Measurements from ENCODE around the gene ASNSD1. TPM values are rescaled to one million over a fixed set of nuclear protein-coding genes. Genes with fewer than 3 reads are reported as not detected.
A peak's percentile ranks its signal among the peaks of the same experiment; 100 is the strongest.

The ASNSD1 gene
- total and polyA plus RNA-seq, 10 donors: 28.1 to 50.8 (median 32.8) TPM

- H3K4me1 ChIP-seq: peaks cover 4 to 33% (median 14%) of the 10 kb centered on the region in 6 donors
- no peaks in the 10 kb centered on the region for H3K27me3 ChIP-seq (replicated peaks in 1 of 7)
- 92 to 96% (median 94%) methylated on average over 4 of the region's 4 CpGs for WGBS, 5 donors
- H3K9me3 ChIP-seq: no peaks in the 10 kb centered on the region
- TF ChIP-seq POLR2A (IDR thresholded peaks at IDR 0.05) (no peak), POLR2AphosphoS5 (IDR thresholded peaks at IDR 0.05) (no peak), CTCF (IDR thresholded peaks at IDR 0.05 in 8 of 11, conservative IDR thresholded peaks at IDR 0.05 in 3 of 11) (no peak)
- intact Hi-C loops (cut with DNase I; ENCODE audit: low total_unique reads): no loop called here
- peak overlapping the region in 2 of 8 donors; percentile 82 to 85 for H3K27ac ChIP-seq
- H3K36me3 ChIP-seq: no peaks in the 10 kb centered on the region
- no peak overlapping the region for H3K4me3 ChIP-seq
- DNase-seq: no peak
Observed at GRCh38 chr2:189614585-189614984, 46.7 kb upstream of the ASNSD1 start.

- no peaks in the 10 kb centered on the region for H3K9me3 ChIP-seq
- intact Hi-C loops (cut with DNase I; ENCODE audit: low total_unique reads): no loop called here
- no peaks in the 10 kb centered on the region for H3K27me3 ChIP-seq (replicated peaks in 1 of 7)
- peaks cover 0 to 14% (median 8%) of the 10 kb centered on the region in 6 donors for H3K4me1 ChIP-seq
- no peak overlapping the region for H3K4me3 ChIP-seq
- no peak overlapping the region for H3K27ac ChIP-seq
- TF ChIP-seq POLR2AphosphoS5 (IDR thresholded peaks at IDR 0.05) (no peak), CTCF (IDR thresholded peaks at IDR 0.05 in 8 of 11, conservative IDR thresholded peaks at IDR 0.05 in 3 of 11) (no peak), POLR2A (IDR thresholded peaks at IDR 0.05) (no peak)
- WGBS, 5 donors: 0% methylated on average over 1 of the region's 1 CpG
- no peaks in the 10 kb centered on the region for H3K36me3 ChIP-seq
- no peak for DNase-seq
Observed at GRCh38 chr2:189618197-189618596, 43.1 kb upstream of the ASNSD1 start.

GRCh38 chr2:189621781-189622180 lies 39.5 kb upstream of the ASNSD1 start:
- Histone ChIP-seq H3K9me3 (no peaks in the 10 kb centered on the region), H3K27ac (no peak overlapping the region), H3K4me1 (no peaks in the 10 kb centered on the region), H3K27me3 (replicated peaks in 1 of 7) (no peaks in the 10 kb centered on the region), H3K4me3 (no peak overlapping the region), H3K36me3 (no peaks in the 10 kb centered on the region)
- intact Hi-C loops (cut with DNase I; ENCODE audit: low total_unique reads): loop anchor here (10.0 kb wide), 1 partner anchor 47 kb away; no protein-coding TSS in a partner anchor
- no peak for DNase-seq
- TF ChIP-seq CTCF (IDR thresholded peaks at IDR 0.05 in 8 of 11, conservative IDR thresholded peaks at IDR 0.05 in 3 of 11) (no peak), POLR2AphosphoS5 (IDR thresholded peaks at IDR 0.05) (no peak), POLR2A (IDR thresholded peaks at IDR 0.05) (no peak)

- no peak overlapping the region for H3K4me3 ChIP-seq
- H3K4me1 ChIP-seq: no peaks in the 10 kb centered on the region
- no peaks in the 10 kb centered on the region for H3K27me3 ChIP-seq (replicated peaks in 1 of 7)
- intact Hi-C loops (cut with DNase I; ENCODE audit: low total_unique reads): loop anchor here (10.0 kb wide), 1 partner anchor 48 kb away; no protein-coding TSS in a partner anchor
- no peak for DNase-seq
- TF ChIP-seq CTCF (IDR thresholded peaks at IDR 0.05 in 8 of 11, conservative IDR thresholded peaks at IDR 0.05 in 3 of 11): no peak
- TF ChIP-seq POLR2AphosphoS5 (IDR thresholded peaks at IDR 0.05): no peak
- no peak for TF ChIP-seq POLR2A (IDR thresholded peaks at IDR 0.05)
- H3K36me3 ChIP-seq: no peaks in the 10 kb centered on the region
- H3K9me3 ChIP-seq: no peaks in the 10 kb centered on the region
- WGBS, 5 donors: 81 to 95% (median 91%) methylated on average over 1 of the region's 1 CpG
- H3K27ac ChIP-seq: no peak overlapping the region
Observed at GRCh38 chr2:189623049-189623448, 38.2 kb upstream of the ASNSD1 start.

Measured in spleen (tissue), 11 donors.